HL-60 (cell line): ENCODE results near the gene ZNF865.

ENCODE experiments used
- GABPA ChIP-seq: IDR thresholded peaks from 2 replicates; pipeline ENCODE4 v1.6.1; 2012; ENCODE audit warnings: low read depth
- POLR2AphosphoS5 ChIP-seq: IDR thresholded peaks from 2 replicates; pipeline ENCODE4 v1.6.1; 2012; ENCODE audit warnings: low read depth
- TF ChIP-seq, protein P1 (sequence below): IDR thresholded peaks from one replicate; pipeline ENCODE4 v1.5.1; 2011; ENCODE audit warnings: low read length, control low read depth, inconsistent platforms; ENCODE audit not compliant: insufficient read depth

DNA sequence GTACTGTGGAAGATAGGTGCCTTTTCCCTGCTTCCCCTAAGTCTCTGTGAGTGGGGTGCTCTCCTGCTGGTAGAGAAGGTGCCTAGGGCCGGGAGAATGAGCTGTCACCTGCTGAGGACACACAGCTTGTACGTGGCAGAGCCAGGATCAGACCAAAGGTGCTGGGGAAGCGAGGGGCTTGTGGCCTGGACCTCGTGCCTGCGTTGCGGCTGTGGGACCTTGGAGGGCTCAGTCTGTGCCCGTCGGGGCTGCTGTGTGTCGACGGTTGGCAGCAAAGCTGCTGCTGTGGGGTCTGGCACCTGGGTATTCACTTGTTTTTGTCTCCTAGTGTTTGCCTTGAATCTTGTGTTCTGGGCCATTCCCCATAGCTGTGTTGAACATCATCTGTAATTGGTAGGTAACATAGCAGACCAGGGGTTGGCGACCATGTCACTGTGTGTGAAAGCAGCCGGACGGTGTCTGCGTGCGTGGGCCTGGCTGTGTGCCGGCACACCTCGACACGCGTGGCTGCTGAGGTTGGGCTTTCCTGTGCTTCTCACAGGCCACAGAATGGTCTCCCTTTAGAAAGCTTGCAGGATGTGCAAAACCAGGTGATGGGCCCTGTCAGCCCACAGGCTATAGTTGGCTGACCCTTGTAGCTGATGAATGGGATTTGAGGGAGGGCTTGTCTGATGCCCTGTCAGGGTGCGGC, 58.5 kb downstream of the ZNF865 start:
- TF ChIP-seq POLR2AphosphoS5, result no peak
- TF ChIP-seq, protein P1, sequence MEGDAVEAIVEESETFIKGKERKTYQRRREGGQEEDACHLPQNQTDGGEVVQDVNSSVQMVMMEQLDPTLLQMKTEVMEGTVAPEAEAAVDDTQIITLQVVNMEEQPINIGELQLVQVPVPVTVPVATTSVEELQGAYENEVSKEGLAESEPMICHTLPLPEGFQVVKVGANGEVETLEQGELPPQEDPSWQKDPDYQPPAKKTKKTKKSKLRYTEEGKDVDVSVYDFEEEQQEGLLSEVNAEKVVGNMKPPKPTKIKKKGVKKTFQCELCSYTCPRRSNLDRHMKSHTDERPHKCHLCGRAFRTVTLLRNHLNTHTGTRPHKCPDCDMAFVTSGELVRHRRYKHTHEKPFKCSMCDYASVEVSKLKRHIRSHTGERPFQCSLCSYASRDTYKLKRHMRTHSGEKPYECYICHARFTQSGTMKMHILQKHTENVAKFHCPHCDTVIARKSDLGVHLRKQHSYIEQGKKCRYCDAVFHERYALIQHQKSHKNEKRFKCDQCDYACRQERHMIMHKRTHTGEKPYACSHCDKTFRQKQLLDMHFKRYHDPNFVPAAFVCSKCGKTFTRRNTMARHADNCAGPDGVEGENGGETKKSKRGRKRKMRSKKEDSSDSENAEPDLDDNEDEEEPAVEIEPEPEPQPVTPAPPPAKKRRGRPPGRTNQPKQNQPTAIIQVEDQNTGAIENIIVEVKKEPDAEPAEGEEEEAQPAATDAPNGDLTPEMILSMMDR, result no peak
- TF ChIP-seq GABPA, result no peak
